Measurements from ENCODE around the gene KCNJ15.

The KCNJ15 gene

DNA sequence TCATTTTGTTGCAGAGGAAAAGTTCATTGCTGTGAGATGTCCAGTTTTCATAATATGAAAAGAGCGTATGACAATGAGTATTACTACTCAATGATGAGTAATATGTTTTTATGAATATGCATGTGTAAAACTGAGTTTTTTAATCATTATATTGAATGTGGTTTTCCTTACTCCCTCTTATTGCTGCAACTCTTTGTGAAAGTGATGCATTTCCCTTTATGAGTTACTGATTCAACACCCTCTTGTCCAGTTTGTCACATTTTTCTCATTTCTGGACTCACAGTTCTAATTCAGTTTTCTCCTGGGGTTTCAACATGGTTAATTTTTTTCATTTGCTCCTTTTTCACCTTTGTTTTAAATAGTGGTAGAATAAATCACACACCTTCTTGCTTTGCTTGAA is 35.2 kb upstream of the KCNJ15 start:
- in situ Hi-C loops (cut with HindIII; ENCODE audit: low sequenced_read_pairs): no loop called here
- TF ChIP-seq, protein P1, sequence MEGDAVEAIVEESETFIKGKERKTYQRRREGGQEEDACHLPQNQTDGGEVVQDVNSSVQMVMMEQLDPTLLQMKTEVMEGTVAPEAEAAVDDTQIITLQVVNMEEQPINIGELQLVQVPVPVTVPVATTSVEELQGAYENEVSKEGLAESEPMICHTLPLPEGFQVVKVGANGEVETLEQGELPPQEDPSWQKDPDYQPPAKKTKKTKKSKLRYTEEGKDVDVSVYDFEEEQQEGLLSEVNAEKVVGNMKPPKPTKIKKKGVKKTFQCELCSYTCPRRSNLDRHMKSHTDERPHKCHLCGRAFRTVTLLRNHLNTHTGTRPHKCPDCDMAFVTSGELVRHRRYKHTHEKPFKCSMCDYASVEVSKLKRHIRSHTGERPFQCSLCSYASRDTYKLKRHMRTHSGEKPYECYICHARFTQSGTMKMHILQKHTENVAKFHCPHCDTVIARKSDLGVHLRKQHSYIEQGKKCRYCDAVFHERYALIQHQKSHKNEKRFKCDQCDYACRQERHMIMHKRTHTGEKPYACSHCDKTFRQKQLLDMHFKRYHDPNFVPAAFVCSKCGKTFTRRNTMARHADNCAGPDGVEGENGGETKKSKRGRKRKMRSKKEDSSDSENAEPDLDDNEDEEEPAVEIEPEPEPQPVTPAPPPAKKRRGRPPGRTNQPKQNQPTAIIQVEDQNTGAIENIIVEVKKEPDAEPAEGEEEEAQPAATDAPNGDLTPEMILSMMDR (IDR thresholded peaks at IDR 0.05; ENCODE audit: low read depth, low read length, missing control alignments): no peak
- no peak overlapping the region for H3K4me3 ChIP-seq (ENCODE audit: low read depth, low read length)
- DNase-seq (ENCODE audit: low read depth): no peak

DNA sequence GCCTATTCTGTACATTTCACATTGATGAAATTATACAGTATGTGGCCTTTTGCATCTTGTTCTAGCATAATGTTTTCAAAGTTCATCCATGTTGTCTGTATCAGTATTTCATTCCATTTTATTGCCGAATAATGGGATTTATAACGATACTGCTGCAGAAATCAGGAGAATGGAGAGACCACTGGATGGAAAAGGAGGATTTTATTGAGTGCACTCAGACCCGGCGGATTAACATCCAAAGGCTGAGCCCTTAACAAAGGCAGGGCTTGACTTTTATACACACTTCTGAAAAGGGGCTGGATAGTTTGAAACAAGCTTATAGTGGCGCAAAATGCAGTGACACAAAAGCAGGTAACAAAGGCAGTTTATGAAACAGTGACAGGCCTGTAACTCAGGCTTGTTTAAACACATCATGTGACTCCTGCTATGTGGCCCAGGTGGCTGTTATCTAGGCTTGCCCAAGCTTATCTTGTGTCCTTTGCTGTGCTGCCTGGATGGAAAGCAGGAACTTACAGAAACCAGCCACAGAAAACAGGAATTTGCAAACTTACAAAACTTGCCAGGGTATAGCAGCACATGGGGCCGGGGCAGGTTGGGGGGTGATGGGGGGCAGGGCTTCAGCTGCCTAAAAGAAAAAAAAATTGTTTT is 32.8 kb upstream of the KCNJ15 start:
- in situ Hi-C loops (cut with HindIII; ENCODE audit: low sequenced_read_pairs): no loop called here
- TF ChIP-seq, protein P1 (IDR thresholded peaks at IDR 0.05; ENCODE audit: low read depth, low read length, missing control alignments): no peak
- no peak for DNase-seq (ENCODE audit: low read depth)
- no peak overlapping the region for H3K4me3 ChIP-seq (ENCODE audit: low read depth, low read length)

DNA sequence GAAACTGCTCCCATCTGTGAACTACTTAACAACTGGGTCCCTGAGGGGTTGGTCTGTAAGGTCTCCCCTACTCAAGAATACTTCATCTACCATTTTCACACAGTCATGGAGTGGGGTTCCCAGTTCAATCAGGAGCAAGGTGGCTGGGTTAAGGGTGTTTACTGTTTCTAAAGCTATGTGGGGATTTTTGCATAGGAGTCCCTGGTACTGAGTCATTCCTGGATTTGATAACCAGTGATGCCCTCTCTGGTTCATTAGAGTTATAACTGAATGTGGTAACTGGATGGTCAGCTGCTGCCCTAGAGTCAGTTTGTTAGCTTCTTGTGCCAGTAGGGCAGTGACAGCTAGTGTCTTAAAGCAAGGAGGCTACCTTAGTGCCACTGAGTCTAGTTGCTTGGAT is 29.4 kb upstream of the KCNJ15 start:
- DNase-seq (ENCODE audit: low read depth): no peak
- TF ChIP-seq, protein P1 (IDR thresholded peaks at IDR 0.05; ENCODE audit: low read depth, low read length, missing control alignments): no peak
- in situ Hi-C loops (cut with HindIII; ENCODE audit: low sequenced_read_pairs): no loop called here
- no peak overlapping the region for H3K4me3 ChIP-seq (ENCODE audit: low read depth, low read length)

DNA sequence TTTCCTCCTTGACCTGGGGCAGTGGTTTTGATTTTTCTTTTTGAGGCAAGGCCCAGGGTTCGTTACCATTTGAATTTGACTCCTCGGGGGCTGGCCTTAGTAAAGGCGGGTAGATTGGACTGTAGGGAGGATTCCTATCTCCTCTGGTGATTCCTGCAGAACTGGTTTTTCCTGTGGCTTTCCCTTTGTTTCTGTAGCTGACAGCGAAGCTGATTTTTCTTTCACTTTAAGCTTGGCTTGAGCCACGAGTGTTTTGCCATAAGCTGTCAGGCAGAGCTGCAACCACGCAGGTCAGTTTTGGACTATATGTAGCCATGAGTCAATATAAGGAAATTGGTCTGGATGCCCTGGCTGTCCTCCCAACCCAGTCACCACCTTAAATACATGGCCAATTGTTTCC is 28.7 kb upstream of the KCNJ15 start:
- no peak overlapping the region for H3K4me3 ChIP-seq (ENCODE audit: low read depth, low read length)
- DNase-seq (ENCODE audit: low read depth): no peak
- TF ChIP-seq, protein P1 (IDR thresholded peaks at IDR 0.05; ENCODE audit: low read depth, low read length, missing control alignments): no peak
- in situ Hi-C loops (cut with HindIII; ENCODE audit: low sequenced_read_pairs): no loop called here

DNA sequence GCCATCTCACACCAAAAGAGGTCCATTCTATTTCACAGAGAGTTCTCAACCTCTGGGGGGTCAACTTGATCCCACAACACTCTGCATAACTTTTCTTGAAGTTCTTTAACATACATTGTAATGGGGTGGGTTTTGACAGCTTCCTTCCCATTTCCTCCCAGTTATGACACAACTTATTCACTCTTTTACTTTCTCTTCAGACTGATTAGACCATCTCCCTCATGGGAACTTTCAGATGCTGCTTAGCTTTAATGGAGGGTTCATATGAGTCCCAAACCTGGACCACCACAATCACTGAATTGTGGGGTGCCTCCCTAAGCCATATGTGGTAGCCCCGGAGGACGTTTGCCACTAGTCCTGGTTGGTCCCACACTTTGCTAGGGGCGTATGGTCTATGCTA is 28.3 kb upstream of the KCNJ15 start:
- no peak for DNase-seq (ENCODE audit: low read depth)
- no peak overlapping the region for H3K4me3 ChIP-seq (ENCODE audit: low read depth, low read length)
- TF ChIP-seq, protein P1 (IDR thresholded peaks at IDR 0.05; ENCODE audit: low read depth, low read length, missing control alignments): no peak
- in situ Hi-C loops (cut with HindIII; ENCODE audit: low sequenced_read_pairs): no loop called here

DNA sequence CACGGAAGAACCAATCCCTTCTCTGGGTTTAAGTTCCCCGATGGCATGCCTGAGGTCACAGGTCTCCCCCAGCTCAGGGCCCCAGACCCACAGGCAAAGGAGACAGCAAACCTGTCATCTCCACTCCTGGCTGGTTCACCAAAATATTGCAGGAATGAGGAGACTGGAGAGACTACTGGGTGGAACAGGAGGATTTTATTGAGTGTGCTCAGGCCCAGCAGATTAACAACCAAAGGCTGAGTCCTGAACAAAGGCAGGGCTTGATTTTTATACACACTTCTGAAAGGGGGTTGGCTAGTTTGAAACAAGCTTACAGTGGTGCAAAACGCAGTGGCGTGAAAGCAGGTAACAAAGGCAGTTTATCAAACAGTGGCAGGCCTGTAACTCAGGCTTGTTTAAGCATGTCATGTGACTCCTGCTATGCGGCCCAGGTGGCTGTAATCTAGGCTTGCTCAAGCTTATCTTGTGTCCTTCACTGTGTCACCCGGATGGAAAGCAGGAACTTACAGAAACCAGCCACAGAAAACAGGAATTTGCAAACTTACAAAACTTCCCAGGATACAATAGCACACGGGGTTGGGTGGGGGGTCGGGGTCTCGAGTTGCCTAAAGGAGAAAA is 27.4 kb upstream of the KCNJ15 start:
- in situ Hi-C loops (cut with HindIII; ENCODE audit: low sequenced_read_pairs): no loop called here

More for the DNA sequence above, 27.4 kb upstream of the KCNJ15 start:
- DNase-seq (ENCODE audit: low read depth): no peak
- no peak overlapping the region for H3K4me3 ChIP-seq (ENCODE audit: low read depth, low read length)
- TF ChIP-seq, protein P1 (IDR thresholded peaks at IDR 0.05; ENCODE audit: low read depth, low read length, missing control alignments): no peak
